Omental fat pad (tissue), 4 donors: ENCODE data around the gene PARP3. TPM values are rescaled to one million over a fixed set of nuclear protein-coding genes. Genes with fewer than 3 reads are reported as not detected.

Experiments used
- ATAC-seq: fragments of 150-250 bp; one replicate; pipeline ENCODE4 v1.9.1; 2016; ENCODE audit warnings: mild to moderate bottlenecking, moderate library complexity; ENCODE audit not compliant: low FRiP score
- DNase-seq: peaks from one replicate; pipeline ENCODE4 v3.0.0-alpha.2; 2019; ENCODE audit warnings: low spot score
- CTCF ChIP-seq, 3 donors: fragments of 450-650 bp; IDR thresholded peaks; one replicate each; pipeline ENCODE4 v1.5.1; 2016 to 2017; ENCODE audit warnings: antibody characterized with exemption in 3 of 3, mild to moderate bottlenecking in 3 of 3, moderate library complexity in 2 of 3
- total RNA-seq, 4 donors: library from RNA; depleted of rRNA; stranded (reverse); fragments of >200 nt; gene quantifications; one replicate each; pipeline ENCODE4 v1.1.0, GENCODE V29; 2016

Gene PARP3
- total RNA-seq, 4 donors from 2014 or later: 19.2 to 23.9 (median 22.8) TPM

- no peak for ATAC-seq
Measured at GRCh38 chr3:51963951-51964451, 21.8 kb downstream of the PARP3 start.

GRCh38 chr3:51964521-51964920 is 22.4 kb downstream of the PARP3 start:
- TF ChIP-seq CTCF (IDR thresholded peaks at IDR 0.05): no peak
- DNase-seq: no peak

More at GRCh38 chr3:51963951-51964451, 21.8 kb downstream of the PARP3 start:
- no peak for DNase-seq
- no peak for TF ChIP-seq CTCF (IDR thresholded peaks at IDR 0.05)

GRCh38 chr3:51966016-51966415 is 23.9 kb downstream of the PARP3 start:
- no peak for DNase-seq
- no peak for ATAC-seq
- TF ChIP-seq CTCF (IDR thresholded peaks at IDR 0.05): no peak

More at GRCh38 chr3:51964521-51964920, 22.4 kb downstream of the PARP3 start:
- ATAC-seq: no peak

GRCh38 chr3:51966486-51966885 is 24.3 kb downstream of the PARP3 start:
- DNase-seq: no peak
- no peak for TF ChIP-seq CTCF (IDR thresholded peaks at IDR 0.05)

GRCh38 chr3:51966922-51967383 is 24.8 kb downstream of the PARP3 start:
- ATAC-seq: peak; percentile 3
- TF ChIP-seq CTCF (IDR thresholded peaks at IDR 0.05): no peak

More at GRCh38 chr3:51966486-51966885, 24.3 kb downstream of the PARP3 start:
- ATAC-seq: no peak

GRCh38 chr3:51967384-51968169 is 25.4 kb downstream of the PARP3 start, which contains the start of gene PCBP4:
Gene PCBP4 (minus strand): TSS chr3:51967454. CDS start chr3:51961240, 6,214 bp downstream.
- TF ChIP-seq CTCF (IDR thresholded peaks at IDR 0.05): no peak
- ATAC-seq (peak; percentile 68), DNase-seq (no peak)

More at GRCh38 chr3:51966922-51967383, 24.8 kb downstream of the PARP3 start:
- DNase-seq: no peak
